WTC11 (cell line): Measurements from ENCODE around the gene NFATC2IP. TPM values are rescaled to one million over a fixed set of nuclear protein-coding genes. Genes with fewer than 3 reads are reported as not detected.

Experiments
- ATAC-seq: fragments of 200-7000 bp; cut with Tn5 transposase; 2 replicates; pipeline ENCODE4 v1.10.0; 2021; ENCODE audit warnings: mild to moderate bottlenecking, moderate library complexity
- CTCF ChIA-PET: fragments of 300-600 bp; sonication (Branson Sonifier 250); formaldehyde crosslinking; loops from one replicate; lab custom pipeline; 2021; ENCODE audit warnings: antibody characterized with exemption; lab: Charles Lee
- POLR2A ChIA-PET: fragments of 350-600 bp; sonication (Branson Sonifier 250); formaldehyde crosslinking; loops from one replicate; lab custom pipeline; 2021; ENCODE audit warnings: antibody characterized with exemption; lab: Charles Lee
- DNase-seq: peaks from one replicate; pipeline ENCODE4 v3.0.0; 2021; ENCODE audit warnings: low spot score
- H3K27ac Mint-ChIP-seq: 2 replicates; pipeline ENCODE4 v1.8.0; 2021; ENCODE audit warnings: mixed read lengths
- H3K27me3 Mint-ChIP-seq: 2 replicates; pipeline ENCODE4 v1.8.0; 2021; ENCODE audit warnings: low read depth, mild to moderate bottlenecking, moderate library complexity, mixed read lengths
- H3K36me3 Mint-ChIP-seq: 2 replicates; pipeline ENCODE4 v1.8.0; 2021; ENCODE audit warnings: mixed read lengths
- H3K4me1 Mint-ChIP-seq: 2 replicates; pipeline ENCODE4 v1.8.0; 2022; ENCODE audit warnings: mixed read lengths
- H3K4me3 Mint-ChIP-seq: 2 replicates; pipeline ENCODE4 v1.8.0; 2021; ENCODE audit warnings: mild to moderate bottlenecking, moderate library complexity, mixed read lengths
- H3K9me3 Mint-ChIP-seq: 2 replicates; pipeline ENCODE4 v1.8.0; 2021; ENCODE audit warnings: mixed read lengths
- E2F1 ChIP-seq: sonication (generic); formaldehyde crosslinking; IDR thresholded peaks from 2 replicates; pipeline ENCODE4 v1.8.0; 2022; ENCODE audit warnings: mild to moderate bottlenecking, missing genetic modification reagents
- ELF4 ChIP-seq: sonication (generic); formaldehyde crosslinking; IDR thresholded peaks from 2 replicates; pipeline ENCODE4 v1.8.1; 2022; ENCODE audit warnings: low read depth, mild to moderate bottlenecking, moderate library complexity, missing genetic modification reagents
- ERG ChIP-seq: fragments of 250-450 bp; sonication (Bioruptor Pico); IDR thresholded peaks from 2 replicates; pipeline ENCODE4 v1.8.0; 2021; ENCODE audit warnings: mild to moderate bottlenecking
- ESRRA ChIP-seq: sonication (generic); formaldehyde crosslinking; IDR thresholded peaks from 2 replicates; pipeline ENCODE4 v1.8.1; 2022; ENCODE audit warnings: mild to moderate bottlenecking, missing genetic modification reagents, borderline replicate concordance
- JUN ChIP-seq: sonication (generic); formaldehyde crosslinking; IDR thresholded peaks from 2 replicates; pipeline ENCODE4 v1.8.0; 2023; ENCODE audit warnings: mild to moderate bottlenecking, missing genetic modification reagents
- KAT7 ChIP-seq: sonication (generic); formaldehyde crosslinking; IDR thresholded peaks from 2 replicates; pipeline ENCODE4 v1.8.1; 2023; ENCODE audit warnings: missing genetic modification reagents, mild to moderate bottlenecking, borderline replicate concordance
- NFATC4 ChIP-seq: fragments of 250-450 bp; sonication (Bioruptor Pico); IDR thresholded peaks from 2 replicates; pipeline ENCODE4 v1.9.0; 2021; ENCODE audit warnings: mild to moderate bottlenecking
- NR3C1 ChIP-seq: sonication (generic); formaldehyde crosslinking; conservative IDR thresholded peaks from 2 replicates; pipeline ENCODE4 v1.8.1; 2023; ENCODE audit warnings: low read depth, mild to moderate bottlenecking, missing genetic modification reagents
- PRRX2 ChIP-seq: fragments of 250-450 bp; sonication (Bioruptor Pico); IDR thresholded peaks from 2 replicates; pipeline ENCODE4 v1.8.0; 2021; ENCODE audit warnings: mild to moderate bottlenecking
- SMAD3 ChIP-seq: sonication (generic); formaldehyde crosslinking; IDR thresholded peaks from 2 replicates; pipeline ENCODE4 v1.8.0; 2022; ENCODE audit warnings: missing genetic modification reagents, mild to moderate bottlenecking, borderline replicate concordance
- SP1 ChIP-seq: sonication (generic); formaldehyde crosslinking; conservative IDR thresholded peaks from 2 replicates; pipeline ENCODE4 v1.8.1; 2022; ENCODE audit warnings: missing genetic modification reagents
- STAT6 ChIP-seq: sonication (generic); formaldehyde crosslinking; conservative IDR thresholded peaks from 2 replicates; pipeline ENCODE4 v1.8.1; 2023; ENCODE audit warnings: mild to moderate bottlenecking, low read depth, missing genetic modification reagents, moderate library complexity
- TCF7 ChIP-seq: sonication (generic); formaldehyde crosslinking; IDR thresholded peaks from 2 replicates; pipeline ENCODE4 v1.8.0; 2022; ENCODE audit warnings: mild to moderate bottlenecking, low read depth, missing genetic modification reagents, moderate library complexity
- TP53 ChIP-seq: sonication (generic); formaldehyde crosslinking; IDR thresholded peaks from 2 replicates; pipeline ENCODE4 v1.8.1; 2023; ENCODE audit warnings: mild to moderate bottlenecking, missing genetic modification reagents
- ZNF121 ChIP-seq: sonication (generic); formaldehyde crosslinking; IDR thresholded peaks from 2 replicates; pipeline ENCODE4 v1.8.0; 2023; ENCODE audit warnings: missing genetic modification reagents
- ZNF232 ChIP-seq: sonication (generic); formaldehyde crosslinking; IDR thresholded peaks from 2 replicates; pipeline ENCODE4 v1.8.0; 2022; ENCODE audit warnings: mild to moderate bottlenecking, missing genetic modification reagents
- ZNF281 ChIP-seq: sonication (generic); formaldehyde crosslinking; IDR thresholded peaks from 2 replicates; pipeline ENCODE4 v1.8.0; 2023; ENCODE audit warnings: mild to moderate bottlenecking, missing genetic modification reagents
- ZNF423 ChIP-seq: fragments of 250-450 bp; sonication (Bioruptor Pico); IDR thresholded peaks from 2 replicates; pipeline ENCODE4 v2.1.2; 2022; ENCODE audit warnings: mild to moderate bottlenecking, moderate library complexity
- total RNA-seq: library from RNA; stranded (reverse); gene quantifications from 3 replicates; pipeline ENCODE4 v1.2.3, GENCODE V29; 2021

Gene NFATC2IP
- total RNA-seq, 1 experiment from 2014 or later = 66.6 TPM

GRCh38 chr16:28982949-28983348, 32.2 kb downstream of the NFATC2IP start:
- Mint-ChIP-seq H3K27ac (no peak overlapping the region), H3K4me1 (no peaks in the 10 kb centered on the region), H3K9me3 (peaks cover 11% of the 10 kb centered on the region), H3K36me3 (peaks cover 31% of the 10 kb centered on the region), H3K4me3 (no peak overlapping the region), H3K27me3 (no peaks in the 10 kb centered on the region)
- TF ChIP-seq ZNF423 (CRISPR knock-in tag) (no peak), JUN (CRISPR knock-in tag) (no peak), SP1 (no peak), TCF7 (CRISPR knock-in tag) (no peak), SMAD3 (CRISPR knock-in tag) (no peak)
- CTCF ChIA-PET = interaction anchor here (0.6 kb wide), 1 partner anchor 10 kb away, joined by 3 read pairs; no protein-coding TSS in a partner anchor
- ATAC-seq (no peak), DNase-seq (no peak)
- POLR2A ChIA-PET = no interaction called here

- peaks cover 28% of the 10 kb centered on the region for H3K36me3 Mint-ChIP-seq
- no peak for TF ChIP-seq STAT6 (CRISPR knock-in tag)
- no peak for TF ChIP-seq SMAD3 (CRISPR knock-in tag)
- TF ChIP-seq, all 79 proteins: peak for 0
- no peak overlapping the region for H3K4me3 Mint-ChIP-seq
- H3K9me3 Mint-ChIP-seq = peaks cover 11% of the 10 kb centered on the region
- H3K27me3 Mint-ChIP-seq = no peaks in the 10 kb centered on the region
- no peak overlapping the region for H3K27ac Mint-ChIP-seq
- POLR2A ChIA-PET = no interaction called here
- ATAC-seq (no peak), DNase-seq (no peak)
- CTCF ChIA-PET = interaction anchor here (0.6 to 0.8 kb wide), 2 partner anchors 10 to 64 kb away, joined by 3 read pairs; no protein-coding TSS in a partner anchor
- no peaks in the 10 kb centered on the region for H3K4me1 Mint-ChIP-seq
These were observed 32.9 kb downstream of the NFATC2IP start for GRCh38 chr16:28983644-28984043.

GRCh38 chr16:28984091-28984490, 33.4 kb downstream of the NFATC2IP start:
- TF ChIP-seq ESRRA (CRISPR knock-in tag) (no peak), E2F1 (CRISPR knock-in tag) (no peak), PRRX2 (CRISPR knock-in tag) (no peak), ZNF232 (CRISPR knock-in tag) (no peak), NFATC4 (CRISPR knock-in tag) (no peak), ZNF121 (CRISPR knock-in tag) (no peak), ERG (CRISPR knock-in tag) (no peak), ELF4 (CRISPR knock-in tag) (no peak), NR3C1 (CRISPR knock-in tag) (no peak), TP53 (CRISPR knock-in tag) (no peak), KAT7 (CRISPR knock-in tag) (no peak), ZNF281 (CRISPR knock-in tag) (no peak)
- TF ChIP-seq, all 79 proteins: peak for 0
- Mint-ChIP-seq H3K4me1 (no peaks in the 10 kb centered on the region), H3K36me3 (peaks cover 28% of the 10 kb centered on the region), H3K27me3 (no peaks in the 10 kb centered on the region), H3K4me3 (no peak overlapping the region), H3K9me3 (peaks cover 11% of the 10 kb centered on the region), H3K27ac (no peak overlapping the region)
- ATAC-seq (no peak), DNase-seq (no peak)
- POLR2A ChIA-PET = no interaction called here
- CTCF ChIA-PET = interaction anchor here (0.6 to 0.8 kb wide), 2 partner anchors 10 to 65 kb away, joined by 3 read pairs; no protein-coding TSS in a partner anchor
